MCF 10A (cell line): ENCODE data around the gene YBX3. TPM values are rescaled to one million over a fixed set of nuclear protein-coding genes. Genes with fewer than 3 reads are reported as not detected.

ENCODE experiments used
- BruUV-seq: library from RNA; stranded (reverse); fragments of 400-500 nt; replicated peaks from 2 replicates; lab custom pipeline; 2021; lab: Mats Ljungman, UMichigan
- CTCF ChIA-PET: fragments of 300-600 bp; sonication (Branson Sonifier 250); formaldehyde crosslinking; extraction: SDS; loops from one replicate; lab custom pipeline; 2021; ENCODE audit warnings: antibody characterized with exemption, inconsistent platforms; lab: Yijun Ruan, JAX
- POLR2A ChIA-PET: fragments of 300-600, 350-650 bp; sonication (Branson Sonifier 250); formaldehyde crosslinking; extraction: SDS; loops from one replicate; lab custom pipeline; 2020; ENCODE audit warnings: antibody characterized with exemption, inconsistent platforms; lab: Yijun Ruan, JAX
- DNase-seq: peaks from one replicate; pipeline ENCODE4 v3.0.0-alpha.2; 2018; ENCODE audit not compliant: unreplicated experiment
- H3K27ac Mint-ChIP-seq: one replicate; pipeline ENCODE4 v1.8.0; 2022; ENCODE audit warnings: mild to moderate bottlenecking, low read depth, mixed read lengths; ENCODE audit not compliant: unreplicated experiment
- H3K27me3 Mint-ChIP-seq: one replicate; pipeline ENCODE4 v1.8.0; 2022; ENCODE audit warnings: mixed read lengths; ENCODE audit not compliant: insufficient read depth, unreplicated experiment
- H3K36me3 Mint-ChIP-seq: one replicate; pipeline ENCODE4 v1.8.0; 2022; ENCODE audit warnings: mild to moderate bottlenecking, moderate library complexity, mixed read lengths; ENCODE audit not compliant: insufficient read depth, unreplicated experiment
- H3K4me1 Mint-ChIP-seq: one replicate; pipeline ENCODE4 v1.8.0; 2022; ENCODE audit warnings: mixed read lengths; ENCODE audit not compliant: insufficient read depth, unreplicated experiment
- H3K4me3 Mint-ChIP-seq: one replicate; pipeline ENCODE4 v1.8.0; 2022; ENCODE audit warnings: mild to moderate bottlenecking, moderate library complexity, mixed read lengths; ENCODE audit not compliant: unreplicated experiment
- H3K9me3 Mint-ChIP-seq: one replicate; pipeline ENCODE4 v1.8.0; 2022; ENCODE audit warnings: mixed read lengths; ENCODE audit not compliant: unreplicated experiment
- intact Hi-C: fragments of 100-400 bp; cut with micrococcal nuclease; formaldehyde crosslinking; loops from 2 replicates; pipeline ENCODE4 v1.14.1; 2022
- total RNA-seq: library from RNA; stranded (reverse); gene quantifications from 2 replicates; pipeline ENCODE4 v1.2.3, GENCODE V29; 2022
- TF ChIP-seq, protein P1 (sequence below): fragments of 200-600 bp; IDR thresholded peaks from one replicate; pipeline ENCODE4 v1.8.0; 2022; ENCODE audit warnings: antibody characterized with exemption, mild to moderate bottlenecking; ENCODE audit not compliant: unreplicated experiment

Gene YBX3
- total RNA-seq, 1 experiment from 2014 or later = 577 TPM

DNA sequence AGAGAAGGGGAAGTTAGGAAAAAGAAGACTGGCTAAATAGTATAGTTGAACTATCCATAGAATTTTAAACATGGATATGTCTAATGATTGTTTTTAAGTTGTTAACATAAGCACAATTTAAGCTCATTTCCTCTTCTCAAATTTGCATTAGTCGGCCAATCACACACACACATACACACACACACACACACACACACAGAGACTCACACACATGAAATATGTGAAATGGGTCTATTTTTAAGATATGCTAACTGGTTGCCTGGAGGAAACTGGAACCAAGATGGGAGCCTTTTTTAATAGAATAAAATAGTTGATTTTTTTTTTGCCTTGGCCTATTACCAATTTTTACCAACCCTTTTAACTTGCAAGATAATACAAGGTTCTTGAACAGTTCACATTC lies 25.3 kb downstream of the YBX3 start:
- BruUV-seq = no TSS peak

DNA sequence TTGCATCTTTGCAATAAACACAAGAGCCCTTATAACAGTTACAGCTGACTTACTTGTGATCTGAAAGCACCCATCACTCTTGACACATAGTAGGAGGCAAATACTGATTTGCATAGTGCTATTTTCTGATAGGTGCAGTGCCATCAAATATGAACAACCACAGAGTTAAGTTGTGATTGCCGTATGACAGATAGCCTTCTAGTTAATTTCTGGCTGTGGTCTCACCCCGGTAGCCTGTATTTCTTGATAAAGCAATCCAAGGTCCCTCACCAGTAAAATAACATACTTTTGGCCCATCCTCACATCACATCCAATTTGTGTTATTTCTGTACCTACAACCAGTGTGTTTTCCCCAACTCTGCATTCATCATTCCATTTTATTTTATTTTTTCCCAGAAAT lies 26.0 kb downstream of the YBX3 start:
- Mint-ChIP-seq H3K36me3 (peaks cover 93% of the 10 kb centered on the region), H3K4me3 (no peak overlapping the region), H3K9me3 (no peaks in the 10 kb centered on the region), H3K27ac (no peak overlapping the region), H3K27me3 (no peaks in the 10 kb centered on the region), H3K4me1 (peaks cover 14% of the 10 kb centered on the region)
- no TSS peak for BruUV-seq
- POLR2A ChIA-PET = interaction anchor here (0.7 to 2.2 kb wide), 6 partner anchors 8 to 474 kb away, joined by 3 to 7 read pairs (median 4); partner anchors contain the start of gene SMIM10L1
- intact Hi-C loops = no loop called here
- CTCF ChIA-PET = interaction anchor here (0.6 to 1.4 kb wide), 6 partner anchors 9 to 204 kb away, joined by 3 to 5 read pairs (median 4); no protein-coding TSS in a partner anchor
- no peak for DNase-seq
- TF ChIP-seq, protein P1, sequence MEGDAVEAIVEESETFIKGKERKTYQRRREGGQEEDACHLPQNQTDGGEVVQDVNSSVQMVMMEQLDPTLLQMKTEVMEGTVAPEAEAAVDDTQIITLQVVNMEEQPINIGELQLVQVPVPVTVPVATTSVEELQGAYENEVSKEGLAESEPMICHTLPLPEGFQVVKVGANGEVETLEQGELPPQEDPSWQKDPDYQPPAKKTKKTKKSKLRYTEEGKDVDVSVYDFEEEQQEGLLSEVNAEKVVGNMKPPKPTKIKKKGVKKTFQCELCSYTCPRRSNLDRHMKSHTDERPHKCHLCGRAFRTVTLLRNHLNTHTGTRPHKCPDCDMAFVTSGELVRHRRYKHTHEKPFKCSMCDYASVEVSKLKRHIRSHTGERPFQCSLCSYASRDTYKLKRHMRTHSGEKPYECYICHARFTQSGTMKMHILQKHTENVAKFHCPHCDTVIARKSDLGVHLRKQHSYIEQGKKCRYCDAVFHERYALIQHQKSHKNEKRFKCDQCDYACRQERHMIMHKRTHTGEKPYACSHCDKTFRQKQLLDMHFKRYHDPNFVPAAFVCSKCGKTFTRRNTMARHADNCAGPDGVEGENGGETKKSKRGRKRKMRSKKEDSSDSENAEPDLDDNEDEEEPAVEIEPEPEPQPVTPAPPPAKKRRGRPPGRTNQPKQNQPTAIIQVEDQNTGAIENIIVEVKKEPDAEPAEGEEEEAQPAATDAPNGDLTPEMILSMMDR = no peak

More for the DNA sequence above, 25.3 kb downstream of the YBX3 start:
- peaks cover 93% of the 10 kb centered on the region for H3K36me3 Mint-ChIP-seq
- POLR2A ChIA-PET = interaction anchor here (1.2 to 2.2 kb wide), 4 partner anchors 11 to 52 kb away, joined by 4 to 7 read pairs (median 5); no protein-coding TSS in a partner anchor
- CTCF ChIA-PET = interaction anchor here (0.6 to 1.4 kb wide), 3 partner anchors 52 to 205 kb away, joined by 4 to 5 read pairs (median 5); no protein-coding TSS in a partner anchor
- intact Hi-C loops = no loop called here
- no peak overlapping the region for H3K4me3 Mint-ChIP-seq
- no peaks in the 10 kb centered on the region for H3K27me3 Mint-ChIP-seq
- no peak for DNase-seq
- H3K27ac Mint-ChIP-seq = no peak overlapping the region
- H3K4me1 Mint-ChIP-seq = peaks cover 14% of the 10 kb centered on the region
- no peaks in the 10 kb centered on the region for H3K9me3 Mint-ChIP-seq
- TF ChIP-seq, protein P1 = no peak

DNA sequence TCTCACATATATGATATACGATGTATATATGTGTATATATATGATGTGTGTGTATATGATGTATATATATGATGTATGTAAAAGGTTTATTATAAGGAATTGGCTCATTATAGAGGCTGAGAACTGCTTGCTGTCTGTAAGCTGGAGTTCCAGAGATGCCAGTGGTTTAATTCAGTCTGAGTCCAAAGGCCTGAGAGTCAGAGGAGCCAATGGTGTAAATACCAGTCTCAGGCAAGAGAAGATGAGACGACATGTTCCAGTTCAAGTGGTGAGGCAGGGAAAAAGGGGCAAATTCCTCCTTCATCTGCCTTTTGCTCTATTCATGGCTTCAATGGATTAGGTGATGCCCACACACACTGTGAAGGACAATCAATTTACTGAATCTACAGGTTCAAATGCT lies 32.2 kb downstream of the YBX3 start:
- Mint-ChIP-seq H3K36me3 (peaks cover 33% of the 10 kb centered on the region), H3K27me3 (no peaks in the 10 kb centered on the region), H3K9me3 (no peaks in the 10 kb centered on the region), H3K4me3 (no peak overlapping the region), H3K27ac (no peak overlapping the region), H3K4me1 (peaks cover 2% of the 10 kb centered on the region)
- POLR2A ChIA-PET = interaction anchor here (0.6 kb wide), 1 partner anchor 106 kb away, joined by 3 read pairs; no protein-coding TSS in a partner anchor
- no TSS peak for BruUV-seq
- intact Hi-C loops = no loop called here
- TF ChIP-seq, protein P1 = no peak
- no peak for DNase-seq
- CTCF ChIA-PET = no interaction called here

DNA sequence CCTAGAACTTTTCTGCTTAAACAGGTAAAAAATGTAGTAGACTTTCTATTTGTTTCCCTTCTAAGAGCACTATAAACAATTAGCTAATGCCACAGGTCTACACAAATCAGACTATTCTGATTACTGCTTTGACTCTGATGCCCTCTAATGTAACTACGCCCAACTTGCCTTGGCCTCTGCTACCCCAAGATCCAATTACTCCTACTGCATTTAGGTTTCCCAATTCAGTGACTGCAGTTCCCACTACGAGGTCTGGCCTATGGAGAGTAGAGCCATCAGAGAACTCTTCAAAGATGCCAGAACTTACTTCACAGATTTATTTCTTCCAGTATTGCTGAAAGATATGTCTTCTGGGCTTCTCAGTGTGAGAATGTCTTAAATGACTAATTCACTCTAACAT lies 34.0 kb downstream of the YBX3 start:
- TF ChIP-seq, protein P1 = no peak
- Mint-ChIP-seq H3K36me3 (peaks cover 21% of the 10 kb centered on the region), H3K4me1 (no peaks in the 10 kb centered on the region), H3K27ac (no peak overlapping the region), H3K9me3 (no peaks in the 10 kb centered on the region), H3K27me3 (no peaks in the 10 kb centered on the region), H3K4me3 (no peak overlapping the region)
- ChIA-PET POLR2A (interaction anchor here (0.7 to 0.9 kb wide), 2 partner anchors 9 to 324 kb away, joined by 3 read pairs; no protein-coding TSS in a partner anchor), CTCF (interaction anchor here (1.5 kb wide), 1 partner anchor 14 kb away, joined by 7 read pairs; no protein-coding TSS in a partner anchor)
- intact Hi-C loops = no loop called here
- BruUV-seq = no TSS peak
- no peak for DNase-seq
